H1 (cell line): ENCODE results near the gene LPGAT1. TPM values are rescaled to one million over a fixed set of nuclear protein-coding genes. Genes with fewer than 3 reads are reported as not detected.

Source experiments
- CTCF ChIA-PET: fragments of 300-600 bp; sonication (Branson Sonifier 250); formaldehyde crosslinking; loops from one replicate; lab custom pipeline; 2021; ENCODE audit not compliant: partially characterized antibody; lab: Charles Lee
- POLR2A ChIA-PET: fragments of 300-600 bp; sonication (Branson Sonifier 250); formaldehyde crosslinking; loops from one replicate; lab custom pipeline; 2021; ENCODE audit warnings: inconsistent platforms; ENCODE audit not compliant: partially characterized antibody; lab: Charles Lee
- DNase-seq, 2 experiments: peaks; one replicate each; pipeline versions ENCODE4 v3.0.0 to v3.0.0-alpha.2; 2010 to 2022; ENCODE audit warnings: low spot score in 2 of 2, low read depth in 1 of 2, mixed read lengths in 1 of 2
- FAIRE-seq: peaks from 2 replicates; lab custom pipeline; 2011; peaks lifted over from hg19 to GRCh38; lab: Jason Lieb, UNC
- H2AFZ ChIP-seq: 2 replicates; pipeline ENCODE4 v1.8.1; 2012; ENCODE audit warnings: low read length, inconsistent platforms
- H2AK5ac ChIP-seq: 2 replicates; pipeline ENCODE4 v1.6.1; 2013; ENCODE audit warnings: low read depth, low read length
- H2BK120ac ChIP-seq: replicated peaks from 2 replicates; pipeline ENCODE3; 2013; ENCODE audit warnings: low read depth, low read length, inconsistent platforms
- H2BK12ac ChIP-seq: 2 replicates; pipeline ENCODE4 v1.6.1; 2013; ENCODE audit warnings: low read depth, low read length
- H2BK15ac ChIP-seq: 2 replicates; pipeline ENCODE4 v1.6.1; 2013; ENCODE audit warnings: low read length
- H2BK20ac ChIP-seq: 2 replicates; pipeline ENCODE4 v1.6.1; 2013; ENCODE audit warnings: low read length
- H2BK5ac ChIP-seq: 2 replicates; pipeline ENCODE4 v1.6.1; 2013; ENCODE audit warnings: low read depth, low read length
- H3K14ac ChIP-seq: 2 replicates; pipeline ENCODE4 v1.6.1; 2013; ENCODE audit warnings: inconsistent platforms; ENCODE audit not compliant: insufficient read length
- H3K18ac ChIP-seq: 2 replicates; pipeline ENCODE4 v1.6.1; 2013; ENCODE audit warnings: low read length; ENCODE audit errors: extremely low read depth
- H3K23ac ChIP-seq: 2 replicates; pipeline ENCODE4 v1.6.1; 2013; ENCODE audit warnings: inconsistent platforms; ENCODE audit not compliant: insufficient read length
- H3K23me2 ChIP-seq: 2 replicates; pipeline ENCODE4 v1.6.1; 2013; ENCODE audit warnings: low read depth, low read length
- H3K27ac ChIP-seq: 2 replicates; pipeline ENCODE4 v1.6.1; 2011; ENCODE audit warnings: low read depth, low read length, inconsistent platforms
- H3K27me3 ChIP-seq, 4 experiments: replicated peaks in 1 of 4; 1 replicate in 1 of 4; 2 replicates in 3 of 4; pipeline versions ENCODE4 v1.6.1 to v1.8.1; 2011 to 2013; ENCODE audit warnings: low read length in 3 of 4, mild to moderate bottlenecking in 3 of 4, inconsistent platforms in 2 of 4, mixed read lengths in 2 of 4, moderate library complexity in 1 of 4; ENCODE audit not compliant: control insufficient read depth in 3 of 4, insufficient read depth in 3 of 4; ENCODE audit errors: extremely low read depth in 1 of 4
- H3K36me3 ChIP-seq, 4 experiments: 2 replicates each; pipeline versions ENCODE4 v1.6.1 to v1.8.1; 2011 to 2013; ENCODE audit warnings: mild to moderate bottlenecking in 4 of 4, low read length in 3 of 4, moderate library complexity in 2 of 4, control low read depth in 1 of 4, inconsistent platforms in 1 of 4; ENCODE audit not compliant: insufficient read depth in 4 of 4, control insufficient read depth in 2 of 4
- H3K4ac ChIP-seq: replicated peaks from 2 replicates; pipeline ENCODE3; 2013; ENCODE audit warnings: low read length, low read depth, mixed read lengths, inconsistent platforms; ENCODE audit not compliant: insufficient read length
- H3K4me1 ChIP-seq, 4 experiments: replicated peaks in 1 of 4; 1 replicate in 1 of 4; 2 replicates in 3 of 4; pipeline versions ENCODE4 v1.6.1 to v1.8.1; 2011 to 2013; ENCODE audit warnings: low read length in 3 of 4, inconsistent platforms in 2 of 4, mixed read lengths in 1 of 4; ENCODE audit not compliant: insufficient read depth in 4 of 4, control insufficient read depth in 3 of 4
- H3K4me2 ChIP-seq, 2 experiments: 2 replicates each; pipeline versions ENCODE4 v1.6.1 to v1.8.1; 2011 to 2013; ENCODE audit warnings: low read depth in 2 of 2, low read length in 2 of 2, control low read depth in 1 of 2, inconsistent platforms in 1 of 2, mild to moderate bottlenecking in 1 of 2; ENCODE audit not compliant: insufficient read depth in 1 of 2
- H3K4me3 ChIP-seq, 4 experiments: fragments of 200-600, 300-600 bp in 1 of 4; sonication (generic), shearing (Covaris generic), sonication (Bioruptor Twin) in 1 of 4; 2 replicates each; pipeline versions ENCODE4 v1.5.1 to v1.8.1; 2011 to 2016; ENCODE audit warnings: low read length in 4 of 4, low read depth in 3 of 4, control low read depth in 2 of 4, inconsistent platforms in 2 of 4, mild to moderate bottlenecking in 2 of 4, mixed read lengths in 1 of 4, moderate library complexity in 1 of 4; ENCODE audit not compliant: insufficient read depth in 2 of 4; ENCODE audit errors: extremely low read depth in 1 of 4
- H3K56ac ChIP-seq: replicated peaks from 2 replicates; pipeline ENCODE3; 2013; ENCODE audit warnings: low read depth, mild to moderate bottlenecking, mixed read lengths, low read length, inconsistent platforms; ENCODE audit not compliant: insufficient read length
- H3K79me1 ChIP-seq: 2 replicates; pipeline ENCODE4 v1.6.1; 2013; ENCODE audit warnings: low read depth, low read length, control low read depth
- H3K79me2 ChIP-seq, 2 experiments: 2 replicates each; pipeline versions ENCODE4 v1.6.1 to v1.8.1; 2012 to 2013; ENCODE audit warnings: low read length in 2 of 2, mild to moderate bottlenecking in 2 of 2, inconsistent platforms in 1 of 2; ENCODE audit not compliant: insufficient read depth in 2 of 2, control insufficient read depth in 1 of 2
- H3K9ac ChIP-seq, 4 experiments: replicated peaks in 1 of 4; 1 replicate in 1 of 4; 2 replicates in 3 of 4; pipeline versions ENCODE4 v1.6.1 to v1.8.1; 2011 to 2013; ENCODE audit warnings: low read depth in 3 of 4, low read length in 3 of 4, control low read depth in 2 of 4, mild to moderate bottlenecking in 2 of 4, moderate library complexity in 2 of 4, inconsistent platforms in 1 of 4; ENCODE audit errors: extremely low read depth in 1 of 4
- H3K9me3 ChIP-seq, 2 experiments: 2 replicates each; pipeline versions ENCODE4 v1.6.1 to v1.8.1; 2012 to 2013; ENCODE audit warnings: mild to moderate bottlenecking in 2 of 2, moderate library complexity in 2 of 2, control low read depth in 1 of 2, inconsistent platforms in 1 of 2, low read depth in 1 of 2, low read length in 1 of 2, mixed read lengths in 1 of 2; ENCODE audit not compliant: insufficient read depth in 2 of 2
- H4K20me1 ChIP-seq, 2 experiments: replicated peaks in 1 of 2; 2 replicates each; pipeline versions ENCODE3 to v1.8.1; 2011 to 2013; ENCODE audit warnings: inconsistent platforms in 2 of 2, low read length in 2 of 2, mild to moderate bottlenecking in 1 of 2; ENCODE audit not compliant: insufficient read depth in 2 of 2, control insufficient read depth in 1 of 2
- H4K5ac ChIP-seq: 2 replicates; pipeline ENCODE4 v1.6.1; 2013; ENCODE audit warnings: low read length, low read depth, mixed read lengths, inconsistent platforms; ENCODE audit not compliant: insufficient read length
- H4K8ac ChIP-seq: 2 replicates; pipeline ENCODE4 v1.8.0; 2013; ENCODE audit warnings: mild to moderate bottlenecking, moderate library complexity, low read length, inconsistent platforms; ENCODE audit not compliant: insufficient read depth; ENCODE audit errors: extremely low read depth
- H4K91ac ChIP-seq: replicated peaks from 2 replicates; pipeline ENCODE3; 2013; ENCODE audit warnings: low read length, mixed read lengths, inconsistent platforms; ENCODE audit not compliant: insufficient read length
- BACH1 ChIP-seq: IDR thresholded peaks from 2 replicates; pipeline ENCODE4 v1.6.1; 2012; ENCODE audit warnings: low read length, improper control_type of control experiment
- CHD2 ChIP-seq: IDR thresholded peaks from 2 replicates; pipeline ENCODE4 v1.6.1; 2012; ENCODE audit warnings: low read length, improper control_type of control experiment
- CTCF ChIP-seq, 3 experiments: IDR thresholded peaks; 1 replicate in 2 of 3; 2 replicates in 1 of 3; pipeline versions ENCODE4 v1.5.1 to v1.6.1; 2011; ENCODE audit warnings: low read length in 3 of 3, mild to moderate bottlenecking in 3 of 3, inconsistent platforms in 2 of 3, low read depth in 1 of 3, moderate library complexity in 1 of 3; ENCODE audit not compliant: insufficient read depth in 1 of 3; ENCODE audit errors: control extremely low read depth in 1 of 3
- EGR1 ChIP-seq: IDR thresholded peaks from 2 replicates; pipeline ENCODE4 v1.6.1; 2011; ENCODE audit warnings: low read depth, low read length, borderline replicate concordance
- GTF2F1 ChIP-seq: IDR thresholded peaks from 2 replicates; pipeline ENCODE4 v1.6.1; 2012; ENCODE audit warnings: low read depth, low read length, improper control_type of control experiment, borderline replicate concordance
- JUND ChIP-seq: IDR thresholded peaks from 2 replicates; pipeline ENCODE4 v1.6.1; 2011; ENCODE audit warnings: mild to moderate bottlenecking, improper control_type of control experiment, low read length
- KDM1A ChIP-seq: fragments of 200-600, 300-600 bp; sonication (generic); IDR thresholded peaks from 2 replicates; pipeline ENCODE4 v1.7.1; 2016; ENCODE audit warnings: mild to moderate bottlenecking, low read length, borderline replicate concordance
- MAFK ChIP-seq: IDR thresholded peaks from 2 replicates; pipeline ENCODE4 v1.6.1; 2012; ENCODE audit warnings: low read depth, mild to moderate bottlenecking, improper control_type of control experiment, low read length
- POU5F1 ChIP-seq: IDR thresholded peaks from 2 replicates; pipeline ENCODE4 v1.6.1; 2011; ENCODE audit warnings: low read depth, mild to moderate bottlenecking, low read length, moderate library complexity
- RBBP5 ChIP-seq: IDR thresholded peaks from 2 replicates; pipeline ENCODE4 v1.7.1; 2012; ENCODE audit warnings: low read depth, mild to moderate bottlenecking, inconsistent platforms, low read length, moderate library complexity, borderline replicate concordance
- SIRT6 ChIP-seq: IDR thresholded peaks from one replicate; pipeline ENCODE4 v1.7.1; 2012; ENCODE audit warnings: low read length, inconsistent platforms
- SP4 ChIP-seq: IDR thresholded peaks from 2 replicates; pipeline ENCODE4 v1.6.1; 2012; ENCODE audit warnings: low read length, inconsistent platforms
- SRF ChIP-seq: IDR thresholded peaks from 2 replicates; pipeline ENCODE4 v1.6.1; 2011; ENCODE audit warnings: mild to moderate bottlenecking, low read depth, low read length, moderate library complexity
- TBP ChIP-seq: IDR thresholded peaks from 2 replicates; pipeline ENCODE4 v1.6.1; 2011; ENCODE audit warnings: low read depth, low read length, improper control_type of control experiment
- WGBS, 2 experiments: shearing (Covaris generic) in 1 of 2; methylation state at CpG; one replicate each; pipeline versions ENCODE4 v1.1.6 to v1.1.7; 2013 to 2015; ENCODE audit warnings: low lambda C conversion rate in 2 of 2, mixed read lengths in 2 of 2, inconsistent platforms in 1 of 2, low coverage in 1 of 2, missing lambda C conversion rate in 1 of 2; ENCODE audit not compliant: insufficient replicate concordance in 2 of 2, insufficient coverage in 1 of 2, insufficient read length in 1 of 2; ENCODE audit errors: extremely low coverage in 1 of 2, missing lambda C conversion rate in 1 of 2; 5-methylcytosine and 5-hydroxymethylcytosine counted together
- polyA plus RNA-seq, 7 experiments: library from polyadenylated mRNA; depleted of rRNA in 3 of 7; stranded (reverse) in 5 of 7; unstranded in 2 of 7; fragments of >200 nt in 5 of 7; fragments of 200-250 nt in 2 of 7; gene quantifications; 1 replicate in 5 of 7; 2 replicates in 1 of 7; 4 replicates in 1 of 7; pipeline versions ENCODE4 v1.2.1 to v1.2.3, GENCODE V29; 2011 to 2013; ENCODE audit warnings: missing spikeins in 2 of 7, mixed read lengths in 2 of 7
- total RNA-seq: library from RNA; stranded (reverse); fragmentation: NEBNext Ultra II Directional; extraction: Animal tissue kit (Norgen Biotek cat#: 25700); gene quantifications from 2 replicates; pipeline ENCODE4 v1.2.1, GENCODE V29; 2021

LPGAT1 gene
- total and polyA plus RNA-seq, 2 of the 8 experiments (the other 6 are each of a cell fraction or from before 2014, with no cell fraction given): 2.3 to 13.5 TPM

DNA sequence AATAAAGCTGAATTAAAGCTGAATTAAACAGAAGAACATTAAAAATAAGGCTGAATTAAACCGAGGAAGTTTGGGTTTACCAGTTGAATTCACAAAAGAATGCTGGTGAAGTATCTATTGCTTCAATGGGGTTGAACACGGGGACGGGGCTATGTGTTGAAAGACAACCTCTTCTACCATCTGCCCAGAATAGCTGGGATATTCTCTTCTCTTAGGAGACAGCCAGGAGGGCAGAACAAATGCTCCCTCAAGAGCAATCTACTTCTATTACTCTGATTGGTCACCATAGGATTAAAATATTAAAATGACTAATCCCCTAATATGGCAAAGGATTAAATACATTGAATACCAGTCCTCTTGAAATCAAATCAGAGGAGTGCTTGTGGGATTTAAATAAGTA lies 68.4 kb downstream of the LPGAT1 start:
- Histone ChIP-seq H2BK5ac (no peak overlapping the region), H3K36me3 (no peaks in the 10 kb centered on the region), H3K23me2 (no peaks in the 10 kb centered on the region), H4K20me1 (no peaks in the 10 kb centered on the region), H4K91ac (no peak overlapping the region), H3K27me3 (peaks cover 0 to 1% (median 0%) of the 10 kb centered on the region in 4 experiments; a peak in 1 of 7 replicates), H3K56ac (no peak overlapping the region), H3K23ac (no peak overlapping the region), H3K4me2 (no peak overlapping the region), H3K18ac (no peak overlapping the region), H3K4ac (no peak overlapping the region), H3K9me3 (no peaks in the 10 kb centered on the region), H3K14ac (no peak overlapping the region), H4K8ac (no peak overlapping the region), H2BK120ac (no peak overlapping the region), H2BK20ac (no peak overlapping the region), H3K27ac (no peak overlapping the region), H3K4me1 (no peaks in the 10 kb centered on the region; a peak in 1 of 7 replicates), H4K5ac (no peak overlapping the region), H2AFZ (no peak overlapping the region), H2AK5ac (no peak overlapping the region), H2BK12ac (no peak overlapping the region), H2BK15ac (no peak overlapping the region), H3K79me2 (no peaks in the 10 kb centered on the region), H3K9ac (no peak overlapping the region), H3K4me3 (no peak overlapping the region), H3K79me1 (no peaks in the 10 kb centered on the region)
- no peak for DNase-seq
- WGBS, 2 experiments: 94% methylated on average over 3 of the region's 3 CpGs; no CpG with 5 or more reads in 1 of the 2 experiments
- ChIA-PET POLR2A (no interaction called here), CTCF (interaction anchor here (1.2 kb wide), 1 partner anchor 23 kb away, joined by 4 read pairs; no protein-coding TSS in a partner anchor)
- no peak for FAIRE-seq
- no peak for TF ChIP-seq TBP
- no peak for TF ChIP-seq GTF2F1
- no peak for TF ChIP-seq SIRT6
- TF ChIP-seq BACH1: no peak
- no peak for TF ChIP-seq MAFK
- no peak for TF ChIP-seq CHD2
- TF ChIP-seq CTCF (IDR thresholded peaks at IDR 0.05; ENCODE audit: control extremely low read depth in 1 of 3, insufficient read depth in 1 of 3, low read depth in 1 of 3, low read length in 3 of 3): no peak
- TF ChIP-seq EGR1: no peak
- no peak for TF ChIP-seq RBBP5
- TF ChIP-seq POU5F1: no peak
- no peak for TF ChIP-seq KDM1A
- TF ChIP-seq SRF: no peak
- TF ChIP-seq SP4: no peak
- TF ChIP-seq JUND: no peak
